ENCODE measurements around the gene ZDHHC14.

GRCh38 chr6:157561414-157561790, 180.4 kb downstream of the ZDHHC14 start:
- TF ChIP-seq CTCF (IDR thresholded peaks at IDR 0.05) = no peak
- no peak for TF ChIP-seq ZFX (IDR thresholded peaks at IDR 0.05; ENCODE audit: borderline replicate concordance)

Measured in 22Rv1 (cell line).